Measurements from ENCODE around the gene MYOCD.

- TF ChIP-seq EZH2 (IDR thresholded peaks at IDR 0.05; ENCODE audit: insufficient read depth, poor library complexity, severe bottlenecking) (no peak), EZH2phosphoT487 (IDR thresholded peaks at IDR 0.05; ENCODE audit: insufficient read depth, low read depth) (no peak)
These were observed 56.6 kb downstream of the MYOCD start for GRCh38 chr17:12722282-12722681.
